HepG2 (cell line): Measurements from ENCODE around the gene TRPC4AP. TPM values are rescaled to one million over a fixed set of nuclear protein-coding genes. Genes with fewer than 3 reads are reported as not detected.

Source experiments
- ATAC-seq: fragments of 200-7000 bp; cut with Tn5 transposase; 3 replicates; pipeline ENCODE4 v1.9.1; 2020; ENCODE audit warnings: mild to moderate bottlenecking, moderate library complexity
- BruUV-seq: library from RNA; stranded (reverse); fragments of 400-500 nt; replicated peaks from 2 replicates; lab custom pipeline; 2021; lab: Mats Ljungman, UMichigan
- CTCF ChIA-PET: fragments of 300-600 bp; formaldehyde crosslinking; extraction: SDS; loops from one replicate; lab custom pipeline; 2021; ENCODE audit warnings: low total read pairs, inconsistent platforms, low intra/inter-chr PET ratio; lab: Yijun Ruan, JAX
- POLR2A ChIA-PET: fragments of 350-600 bp; sonication (Branson Sonifier 250); formaldehyde crosslinking; loops from one replicate; lab custom pipeline; 2020; ENCODE audit warnings: antibody characterized with exemption, inconsistent platforms; lab: Yijun Ruan, JAX
- DNase-seq: peaks from one replicate; pipeline ENCODE4 v3.0.0-alpha.2; 2015; ENCODE audit warnings: low spot score
- FAIRE-seq: peaks from 3 replicates; lab custom pipeline; 2011; peaks lifted over from hg19 to GRCh38; lab: Jason Lieb, UNC
- H2AFZ ChIP-seq: one replicate; pipeline ENCODE4 v1.6.1; 2011; ENCODE audit warnings: low read length, inconsistent platforms
- H3K27ac ChIP-seq: fragments of 300-600 bp; 3 replicates; pipeline ENCODE4 v1.8.0; 2011; ENCODE audit warnings: mixed run types, mild to moderate bottlenecking, mixed read lengths, low read length, inconsistent platforms; ENCODE audit not compliant: insufficient read depth; ENCODE audit errors: extremely low read length
- H3K27me3 ChIP-seq, 2 experiments: fragments of 200-600 bp in 1 of 2; 2 replicates in 1 of 2; 3 replicates in 1 of 2; pipeline versions ENCODE4 v1.6.0 to v1.8.0; 2011; ENCODE audit warnings: low read length in 2 of 2, mild to moderate bottlenecking in 2 of 2, moderate library complexity in 2 of 2, inconsistent platforms in 1 of 2; ENCODE audit not compliant: insufficient read depth in 2 of 2, control insufficient read depth in 1 of 2
- H3K36me3 ChIP-seq, 2 experiments: fragments of 200-600 bp in 1 of 2; replicated peaks in 1 of 2; 2 replicates in 1 of 2; 3 replicates in 1 of 2; pipeline versions ENCODE4 v1.5.1 to v1.8.0; 2011; ENCODE audit warnings: low read length in 2 of 2, inconsistent platforms in 1 of 2; ENCODE audit not compliant: insufficient read depth in 2 of 2, control insufficient read depth in 1 of 2
- H3K4me1 ChIP-seq: 2 replicates; pipeline ENCODE4 v1.5.1; 2012; ENCODE audit warnings: low read length, inconsistent platforms; ENCODE audit not compliant: insufficient read depth
- H3K4me2 ChIP-seq: 2 replicates; pipeline ENCODE4 v1.6.0; 2011; ENCODE audit warnings: low read depth, low read length, inconsistent platforms
- H3K4me3 ChIP-seq, 3 experiments: fragments of 200-600 bp in 1 of 3; sonication (generic), shearing (Covaris generic) in 1 of 3; replicated peaks in 1 of 3; 2 replicates each; pipeline ENCODE4 v1.5.1; 2011 to 2016; ENCODE audit warnings: low read length in 3 of 3, inconsistent platforms in 2 of 3, low read depth in 2 of 3, mild to moderate bottlenecking in 2 of 3, control low read depth in 1 of 3, mixed read lengths in 1 of 3; ENCODE audit not compliant: insufficient read depth in 1 of 3
- H3K79me2 ChIP-seq: one replicate; pipeline ENCODE4 v1.6.1; 2011; ENCODE audit warnings: low read length, inconsistent platforms; ENCODE audit not compliant: insufficient read depth
- H3K9ac ChIP-seq: 2 replicates; pipeline ENCODE4 v1.6.0; 2011; ENCODE audit warnings: mild to moderate bottlenecking, low read depth, low read length, inconsistent platforms; ENCODE audit not compliant: insufficient read depth
- H3K9me3 ChIP-seq: 2 replicates; pipeline ENCODE4 v1.5.1; 2012; ENCODE audit warnings: mild to moderate bottlenecking, low read length
- H4K20me1 ChIP-seq: 2 replicates; pipeline ENCODE4 v1.6.0; 2011; ENCODE audit warnings: inconsistent platforms, mild to moderate bottlenecking, low read length, moderate library complexity; ENCODE audit not compliant: insufficient read depth
- KMT2B ChIP-seq: IDR thresholded peaks from 2 replicates; pipeline ENCODE4 v1.6.1; 2016; ENCODE audit warnings: missing genetic modification reagents, missing compliant biosample characterization
- SAFB2 ChIP-seq: sonication (generic); formaldehyde crosslinking; IDR thresholded peaks from 2 replicates; pipeline ENCODE4 v1.5.1; 2020; ENCODE audit warnings: missing genetic modification reagents, low read depth, mild to moderate bottlenecking, borderline replicate concordance
- ZNF121 ChIP-seq: sonication (generic); formaldehyde crosslinking; IDR thresholded peaks from 2 replicates; pipeline ENCODE4 v1.5.0; 2020; ENCODE audit warnings: mild to moderate bottlenecking, missing genetic modification reagents
- ZNF362 ChIP-seq: sonication (generic); formaldehyde crosslinking; IDR thresholded peaks from 2 replicates; pipeline ENCODE4 v1.4.0; 2020; ENCODE audit warnings: missing genetic modification reagents, mild to moderate bottlenecking, borderline replicate concordance
- ZNF770 ChIP-seq: sonication (generic); formaldehyde crosslinking; IDR thresholded peaks from 2 replicates; pipeline ENCODE4 v1.5.0; 2020; ENCODE audit warnings: mild to moderate bottlenecking, missing genetic modification reagents
- WGBS: methylation state at CpG from one replicate; pipeline ENCODE4 v1.1.6; 2017; ENCODE audit warnings: low lambda C conversion rate; 5-methylcytosine and 5-hydroxymethylcytosine counted together
- in situ Hi-C: cut with HindIII; loops from 2 replicates; pipeline ENCODE4 v1.10.0; 2017; ENCODE audit warnings: low pct_unique_long_range_greater_than_20kb; ENCODE audit not compliant: extremely low pct_ligation_motif_present
- intact Hi-C: fragments of 100-400 bp; cut with micrococcal nuclease; formaldehyde crosslinking; loops from one replicate; pipeline ENCODE4 v1.10.0; 2022; ENCODE audit not compliant: unreplicated experiment
- polyA plus RNA-seq, 8 experiments: library from polyadenylated mRNA; depleted of rRNA in 3 of 8; stranded (reverse) in 7 of 8; unstranded in 1 of 8; fragments of >200 nt; fragmentation: Illumina TruSeq in 4 of 8; extraction: Trizol in 4 of 8; gene quantifications; 2 replicates each; pipeline versions ENCODE4 v1.2.1 to v1.2.3, GENCODE V29; 2011 to 2016; ENCODE audit warnings: low read depth in 4 of 8, missing spikeins in 1 of 8, mixed read lengths in 1 of 8; ENCODE audit not compliant: insufficient read depth in 1 of 8
- total RNA-seq, 5 experiments: library from RNA; depleted of rRNA; stranded (reverse); fragments of >200 nt; fragmentation: Illumina TruSeq; extraction: Trizol; gene quantifications; 2 replicates each; pipeline ENCODE4 v1.2.3, GENCODE V29; 2016; ENCODE audit warnings: low read depth in 1 of 5
- TF ChIP-seq, protein P1 (sequence below): IDR thresholded peaks from 2 replicates; pipeline ENCODE4 v1.6.1; 2016; ENCODE audit warnings: low read depth

The TRPC4AP gene
- total and polyA plus RNA-seq, 2 of the 13 experiments (the other 11 are each of a cell fraction or from before 2014, with no cell fraction given): 136 to 137 TPM

DNA sequence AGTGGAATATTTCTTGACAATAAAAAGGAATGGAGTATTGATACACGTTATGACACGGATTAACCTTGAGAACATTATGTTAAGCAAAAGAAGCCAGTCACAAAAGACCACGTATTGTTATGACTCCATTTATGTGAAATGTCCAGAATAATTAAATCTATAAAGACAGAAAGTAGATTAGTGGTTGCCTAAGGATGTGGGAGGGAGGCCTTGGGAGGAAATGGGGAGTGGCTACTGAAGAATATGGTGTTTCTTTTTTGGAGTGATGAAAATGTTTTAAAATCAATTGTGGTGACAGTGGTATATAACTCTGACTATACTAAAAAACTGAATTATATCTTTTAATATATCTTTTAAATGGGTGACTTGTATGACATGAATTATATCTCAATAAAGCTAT is 30.1 kb downstream of the TRPC4AP start (continued):
- TF ChIP-seq, protein P1, sequence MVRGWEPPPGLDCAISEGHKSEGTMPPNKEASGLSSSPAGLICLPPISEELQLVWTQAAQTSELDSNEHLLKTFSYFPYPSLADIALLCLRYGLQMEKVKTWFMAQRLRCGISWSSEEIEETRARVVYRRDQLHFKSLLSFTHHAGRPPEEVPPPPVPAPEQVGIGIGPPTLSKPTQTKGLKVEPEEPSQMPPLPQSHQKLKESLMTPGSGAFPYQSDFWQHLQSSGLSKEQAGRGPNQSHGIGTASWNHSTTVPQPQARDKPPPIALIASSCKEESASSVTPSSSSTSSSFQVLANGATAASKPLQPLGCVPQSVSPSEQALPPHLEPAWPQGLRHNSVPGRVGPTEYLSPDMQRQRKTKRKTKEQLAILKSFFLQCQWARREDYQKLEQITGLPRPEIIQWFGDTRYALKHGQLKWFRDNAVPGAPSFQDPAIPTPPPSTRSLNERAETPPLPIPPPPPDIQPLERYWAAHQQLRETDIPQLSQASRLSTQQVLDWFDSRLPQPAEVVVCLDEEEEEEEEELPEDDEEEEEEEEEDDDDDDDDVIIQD (CRISPR knock-in tag): no peak

GRCh38 chr20:35060168-35060567 is 32.4 kb downstream of the TRPC4AP start:
- Histone ChIP-seq H4K20me1 (peaks cover 40% of the 10 kb centered on the region), H3K36me3 (peaks cover 11 to 47% of the 10 kb centered on the region in 2 experiments), H3K27ac (no peak overlapping the region), H3K9me3 (no peaks in the 10 kb centered on the region), H3K4me1 (0 out of 2 replicates have a peak, but pooled peaks cover under 1% of the 10 kb centered on the region), H2AFZ (no peak overlapping the region), H3K27me3 (no peaks in the 10 kb centered on the region), H3K4me3 (no peak overlapping the region), H3K4me2 (no peak overlapping the region), H3K79me2 (peaks cover 74% of the 10 kb centered on the region), H3K9ac (no peak overlapping the region)
- intact Hi-C loops: no loop called here
- ATAC-seq (no peak), DNase-seq (no peak), FAIRE-seq (no peak)
- no peak for TF ChIP-seq SAFB2 (CRISPR knock-in tag)
- no peak for TF ChIP-seq KMT2B (CRISPR knock-in tag)
- TF ChIP-seq ZNF770 (CRISPR knock-in tag): peak; percentile 74
- 0 out of 2 replicates have a peak, but pooled peaks have one; percentile 21 for TF ChIP-seq ZNF362 (CRISPR knock-in tag)
- TF ChIP-seq ZNF121 (CRISPR knock-in tag): peak; percentile 82
- CTCF ChIA-PET: no interaction called here
- BruUV-seq: no TSS peak
- POLR2A ChIA-PET: no interaction called here
- in situ Hi-C loops: no loop called here
- WGBS: 98% methylated on average over 5 of the region's 5 CpGs
